ENCODE measurements around the gene C6orf62. TPM values are rescaled to one million over a fixed set of nuclear protein-coding genes. Genes with fewer than 3 reads are reported as not detected.

Gene C6orf62
- total and polyA plus RNA-seq, 4 donors: 29.6 to 58.6 (median 49.4) TPM

GRCh38 chr6:24664046-24664987 lies 54.6 kb downstream of the C6orf62 start:
- DNase-seq (ENCODE audit: low spot score): no peak
- WGBS: 52% methylated on average over 7 of the region's 7 CpGs
- TF ChIP-seq RAD21 (IDR thresholded peaks at IDR 0.05): no peak
- no peak for TF ChIP-seq EGR1 (IDR thresholded peaks at IDR 0.05; ENCODE audit: low read depth in 2 of 2)
- TF ChIP-seq TAF1 (conservative IDR thresholded peaks at IDR 0.05): no peak
- no peak for TF ChIP-seq NR2F2 (IDR thresholded peaks at IDR 0.05)
- TF ChIP-seq RXRA (IDR thresholded peaks at IDR 0.05): no peak
- no peak for TF ChIP-seq SP1 (IDR thresholded peaks at IDR 0.05)
- TF ChIP-seq ATF3 (IDR thresholded peaks at IDR 0.05): no peak
- TF ChIP-seq FOXA1 (IDR thresholded peaks at IDR 0.05): no peak
- TF ChIP-seq HNF4G (IDR thresholded peaks at IDR 0.05): peak; percentile 43
- TF ChIP-seq CTCF (IDR thresholded peaks at IDR 0.05; ENCODE audit: low read depth, low read length, missing input control): no peak
- TF ChIP-seq HNF4A (conservative IDR thresholded peaks at IDR 0.05): peak; percentile 46 to 73
- TF ChIP-seq YY1 (IDR thresholded peaks at IDR 0.05): no peak
- TF ChIP-seq JUND (IDR thresholded peaks at IDR 0.05): no peak
- no peak for TF ChIP-seq MAX (IDR thresholded peaks at IDR 0.05)
- TF ChIP-seq REST (IDR thresholded peaks at IDR 0.05): no peak
- no peak for TF ChIP-seq FOXA2 (IDR thresholded peaks at IDR 0.05)
- no peak for TF ChIP-seq GABPA (IDR thresholded peaks at IDR 0.05 in 1 of 2, conservative IDR thresholded peaks at IDR 0.05 in 1 of 2)
- no peak for TF ChIP-seq ZBTB33 (IDR thresholded peaks at IDR 0.05)
- Histone ChIP-seq H3K27ac (ENCODE audit: low read depth in 1 of 2, low read length in 2 of 2) (no peak overlapping the region), H3K9me3 (ENCODE audit: control insufficient read depth in 4 of 4, low read length in 3 of 4) (no peaks in the 10 kb centered on the region), H3K27me3 (ENCODE audit: control insufficient read depth in 4 of 4, insufficient read depth in 4 of 4, low read length in 3 of 4) (no peaks in the 10 kb centered on the region), H3K4me1 (ENCODE audit: control insufficient read depth in 4 of 4, insufficient read depth in 4 of 4, low read length in 3 of 4) (peaks cover 9 to 47% (median 34%) of the 10 kb centered on the region in 4 donors), H3K4me3 (ENCODE audit: low read depth in 1 of 3, low read length in 3 of 3) (no peak overlapping the region), H3K9ac (ENCODE audit: low read depth in 1 of 2, low read length in 2 of 2) (no peak overlapping the region), H3K36me3 (ENCODE audit: control insufficient read depth in 4 of 4, insufficient read depth in 3 of 4, low read depth in 1 of 4, low read length in 3 of 4) (peaks cover 0 to 4% (median 1%) of the 10 kb centered on the region in 4 donors)

Data from liver (tissue), 9 donors.